ENCODE data around the gene CCL19. TPM values are rescaled to one million over a fixed set of nuclear protein-coding genes. Genes with fewer than 3 reads are reported as not detected.
A peak's percentile ranks its signal among the peaks of the same experiment; 100 is the strongest.

Gene CCL19
- total RNA-seq, 4 donors from 2014 or later: 0.57 to 1.7 (median 1.2) TPM; not detected in 1

GRCh38 chr9:34694811-34695210, 3.7 kb upstream of the CCL19 start:
- no peak overlapping the region for H3K27ac ChIP-seq
- H3K4me1 ChIP-seq: peaks cover 0 to 18% (median 5%) of the 10 kb centered on the region in 3 donors
- TF ChIP-seq POLR2A (IDR thresholded peaks at IDR 0.05) (no peak), CTCF (IDR thresholded peaks at IDR 0.05) (no peak)
- no peaks in the 10 kb centered on the region for H3K36me3 ChIP-seq
- no peak overlapping the region for H3K4me3 ChIP-seq
- no peak for DNase-seq
- peaks cover 0 to 2% (median 0%) of the 10 kb centered on the region in 4 donors for H3K27me3 ChIP-seq
- intact Hi-C loops (cut with DNase I): no loop called here
- no peaks in the 10 kb centered on the region for H3K9me3 ChIP-seq

- no peak overlapping the region for H3K27ac ChIP-seq
- H3K9me3 ChIP-seq: no peaks in the 10 kb centered on the region
- no peak for DNase-seq
- TF ChIP-seq CTCF (IDR thresholded peaks at IDR 0.05) (no peak), POLR2A (IDR thresholded peaks at IDR 0.05) (no peak)
- intact Hi-C loops (cut with DNase I): no loop called here
- no peak overlapping the region for H3K4me3 ChIP-seq
- peaks cover 0 to 26% (median 5%) of the 10 kb centered on the region in 3 donors for H3K4me1 ChIP-seq
- WGBS, 2 donors: 66 to 68% methylated on average over 2 of the region's 2 CpGs
- no peaks in the 10 kb centered on the region for H3K36me3 ChIP-seq
- H3K27me3 ChIP-seq: no peaks in the 10 kb centered on the region
Observed at GRCh38 chr9:34693560-34693959, 2.5 kb upstream of the CCL19 start.

GRCh38 chr9:34691936-34692315, 850 bp upstream of the CCL19 start:
- WGBS, 2 donors: 64 to 78% methylated on average over 5 of the region's 5 CpGs
- no peaks in the 10 kb centered on the region for H3K9me3 ChIP-seq
- no peak overlapping the region for H3K4me3 ChIP-seq
- H3K27me3 ChIP-seq: no peaks in the 10 kb centered on the region
- peaks cover 0 to 43% (median 5%) of the 10 kb centered on the region in 3 donors for H3K4me1 ChIP-seq
- intact Hi-C loops (cut with DNase I): no loop called here
- no peak overlapping the region for H3K27ac ChIP-seq
- TF ChIP-seq CTCF (IDR thresholded peaks at IDR 0.05): no peak
- no peak for TF ChIP-seq POLR2A (IDR thresholded peaks at IDR 0.05)
- no peak for DNase-seq
- no peaks in the 10 kb centered on the region for H3K36me3 ChIP-seq

- Histone ChIP-seq H3K4me1 (peaks cover 0 to 64% (median 5%) of the 10 kb centered on the region in 3 donors), H3K4me3 (no peak overlapping the region), H3K27ac (peak overlapping the region in 1 of 4 donors; percentile 9), H3K36me3 (no peaks in the 10 kb centered on the region), H3K27me3 (no peaks in the 10 kb centered on the region), H3K9me3 (no peaks in the 10 kb centered on the region)
- no peak for DNase-seq
- WGBS, 2 donors: 94 to 100% methylated on average over 3 to 6 of the region's 8 CpGs
- TF ChIP-seq POLR2A (IDR thresholded peaks at IDR 0.05): no peak
- TF ChIP-seq CTCF (IDR thresholded peaks at IDR 0.05): no peak
- intact Hi-C loops (cut with DNase I): no loop called here
Observed at GRCh38 chr9:34689512-34689911, 1.6 kb downstream of the CCL19 start.

GRCh38 chr9:34689116-34689470, 2.0 kb downstream of the CCL19 start:
- 57 to 68% methylated on average over 3 to 4 of the region's 4 CpGs for WGBS, 2 donors

More at GRCh38 chr9:34689116-34689470, 2.0 kb downstream of the CCL19 start:
- Histone ChIP-seq H3K27ac (peak overlapping the region in 1 of 4 donors; percentile 33), H3K4me1 (peaks cover 0 to 64% (median 5%) of the 10 kb centered on the region in 3 donors), H3K36me3 (no peaks in the 10 kb centered on the region), H3K27me3 (no peaks in the 10 kb centered on the region), H3K4me3 (no peak overlapping the region), H3K9me3 (no peaks in the 10 kb centered on the region)
- intact Hi-C loops (cut with DNase I): no loop called here
- no peak for TF ChIP-seq CTCF (IDR thresholded peaks at IDR 0.05)
- TF ChIP-seq POLR2A (IDR thresholded peaks at IDR 0.05): no peak
- DNase-seq: no peak
